HepG2 (cell line): ENCODE data around the gene YPEL3. TPM values are rescaled to one million over a fixed set of nuclear protein-coding genes. Genes with fewer than 3 reads are reported as not detected.

Experiments used
- ARNT2 ChIP-seq: sonication (generic); formaldehyde crosslinking; IDR thresholded peaks from 2 replicates; pipeline ENCODE4 v1.8.0; 2022; ENCODE audit warnings: mild to moderate bottlenecking, low read depth, missing genetic modification reagents, moderate library complexity
- CBX5 ChIP-seq: sonication (generic); formaldehyde crosslinking; IDR thresholded peaks from 2 replicates; pipeline ENCODE4 v1.4.0; 2020; ENCODE audit warnings: missing genetic modification reagents, borderline replicate concordance
- FOXC1 ChIP-seq: sonication (generic); formaldehyde crosslinking; IDR thresholded peaks from 2 replicates; pipeline ENCODE4 v1.8.0; 2022; ENCODE audit warnings: mild to moderate bottlenecking, missing genetic modification reagents, borderline replicate concordance
- FOXM1 ChIP-seq: sonication (generic); formaldehyde crosslinking; IDR thresholded peaks from 2 replicates; pipeline ENCODE4 v1.5.0; 2020; ENCODE audit warnings: missing genetic modification reagents
- HCFC1 ChIP-seq: fragments of 150-350 bp; IDR thresholded peaks from 2 replicates; pipeline ENCODE4 v1.6.1; 2014; ENCODE audit warnings: low read depth, low read length
- HINFP ChIP-seq: sonication (generic); formaldehyde crosslinking; IDR thresholded peaks from 2 replicates; pipeline ENCODE4 v1.4.0; 2020; ENCODE audit warnings: low read depth, mild to moderate bottlenecking, missing genetic modification reagents
- ISX ChIP-seq: sonication (generic); formaldehyde crosslinking; conservative IDR thresholded peaks from 2 replicates; pipeline ENCODE4 v1.5.0; 2020; ENCODE audit warnings: missing genetic modification reagents
- KLF15 ChIP-seq: sonication (generic); formaldehyde crosslinking; IDR thresholded peaks from 2 replicates; pipeline ENCODE4 v1.8.1; 2023; ENCODE audit warnings: borderline replicate concordance, mild to moderate bottlenecking, inconsistent platforms, missing genetic modification reagents, mixed read lengths
- KLF16 ChIP-seq, 2 experiments: sonication (generic) in 1 of 2; formaldehyde crosslinking in 1 of 2; IDR thresholded peaks; 2 replicates each; pipeline versions ENCODE4 v1.6.1 to v1.8.0; 2016 to 2023; ENCODE audit warnings: missing genetic modification reagents in 2 of 2, missing compliant biosample characterization in 1 of 2
- NBN ChIP-seq: fragments of 450-650 bp; conservative IDR thresholded peaks from 2 replicates; pipeline ENCODE4 v1.6.1; 2017
- PHB2 ChIP-seq: fragments of 450-650 bp; IDR thresholded peaks from 2 replicates; pipeline ENCODE4 v1.6.1; 2018; ENCODE audit not compliant: partially characterized antibody
- PHF21A ChIP-seq: sonication (generic); formaldehyde crosslinking; IDR thresholded peaks from 2 replicates; pipeline ENCODE4 v1.5.0; 2020; ENCODE audit warnings: mild to moderate bottlenecking, missing genetic modification reagents
- PTBP1 ChIP-seq: fragments of 200-400 bp; formaldehyde crosslinking; IDR thresholded peaks from 2 replicates; pipeline ENCODE4 v1.6.1; 2018; ENCODE audit warnings: low read length, low read depth; ENCODE audit not compliant: poor library complexity, severe bottlenecking
- REPIN1 ChIP-seq: sonication (generic); formaldehyde crosslinking; IDR thresholded peaks from 2 replicates; pipeline ENCODE4 v1.8.0; 2022; ENCODE audit warnings: missing genetic modification reagents, low read depth, mild to moderate bottlenecking, borderline replicate concordance
- SALL2 ChIP-seq: sonication (generic); formaldehyde crosslinking; IDR thresholded peaks from 2 replicates; pipeline ENCODE4 v1.8.1; 2023; ENCODE audit warnings: mild to moderate bottlenecking, missing genetic modification reagents, inconsistent platforms
- SIN3A ChIP-seq: IDR thresholded peaks from 2 replicates; pipeline ENCODE4 v1.6.1; 2011; ENCODE audit warnings: low read depth, mild to moderate bottlenecking, control low read depth, low read length, borderline replicate concordance
- SIN3B ChIP-seq: fragments of 150-350 bp; IDR thresholded peaks from 2 replicates; pipeline ENCODE4 v1.6.1; 2014; ENCODE audit warnings: low read length
- SIX1 ChIP-seq: sonication (generic); formaldehyde crosslinking; IDR thresholded peaks from 2 replicates; pipeline ENCODE4 v1.4.0; 2020; ENCODE audit warnings: missing genetic modification reagents, borderline replicate concordance
- SMARCC2 ChIP-seq: fragments of 450-650 bp; IDR thresholded peaks from 2 replicates; pipeline ENCODE4 v1.6.1; 2017; ENCODE audit warnings: antibody characterized with exemption, mild to moderate bottlenecking
- SP5 ChIP-seq: IDR thresholded peaks from 2 replicates; pipeline ENCODE4 v1.6.1; 2016; ENCODE audit warnings: low read depth, borderline replicate concordance
- STAT5B ChIP-seq: sonication (generic); formaldehyde crosslinking; IDR thresholded peaks from 2 replicates; pipeline ENCODE4 v1.4.0; 2020; ENCODE audit warnings: missing genetic modification reagents
- TCF7L2 ChIP-seq: IDR thresholded peaks from 2 replicates; pipeline ENCODE4 v1.6.1; 2011; ENCODE audit warnings: mild to moderate bottlenecking, low read depth, low read length, moderate library complexity
- THYN1 ChIP-seq: sonication (generic); formaldehyde crosslinking; IDR thresholded peaks from 2 replicates; pipeline ENCODE4 v1.8.1; 2023; ENCODE audit warnings: low read depth, mild to moderate bottlenecking, moderate library complexity, missing genetic modification reagents, borderline replicate concordance
- YEATS2 ChIP-seq: sonication (generic); formaldehyde crosslinking; IDR thresholded peaks from 2 replicates; pipeline ENCODE4 v1.4.0; 2020; ENCODE audit warnings: missing genetic modification reagents, borderline replicate concordance
- ZBTB1 ChIP-seq: sonication (generic); formaldehyde crosslinking; IDR thresholded peaks from 2 replicates; pipeline ENCODE4 v1.4.0; 2020; ENCODE audit warnings: missing genetic modification reagents, borderline replicate concordance
- ZBTB42 ChIP-seq: sonication (generic); formaldehyde crosslinking; IDR thresholded peaks from 2 replicates; pipeline ENCODE4 v1.5.0; 2020; ENCODE audit warnings: mild to moderate bottlenecking, missing genetic modification reagents
- ZEB1 ChIP-seq: IDR thresholded peaks from 2 replicates; pipeline ENCODE4 v1.6.1; 2012; ENCODE audit warnings: mild to moderate bottlenecking, low read depth, inconsistent platforms; ENCODE audit not compliant: insufficient replicate concordance
- ZNF10 ChIP-seq: sonication (generic); formaldehyde crosslinking; IDR thresholded peaks from 2 replicates; pipeline ENCODE4 v1.4.0; 2020; ENCODE audit warnings: mild to moderate bottlenecking, low read depth, missing genetic modification reagents, borderline replicate concordance
- ZNF234 ChIP-seq: sonication (generic); formaldehyde crosslinking; conservative IDR thresholded peaks from 2 replicates; pipeline ENCODE4 v1.5.1; 2020; ENCODE audit warnings: mild to moderate bottlenecking, missing genetic modification reagents
- ZNF446 ChIP-seq: sonication (generic); formaldehyde crosslinking; IDR thresholded peaks from 2 replicates; pipeline ENCODE4 v1.5.0; 2020; ENCODE audit warnings: mild to moderate bottlenecking, missing genetic modification reagents
- ZNF720 ChIP-seq: sonication (generic); formaldehyde crosslinking; IDR thresholded peaks from 2 replicates; pipeline ENCODE4 v1.4.0; 2020; ENCODE audit warnings: missing genetic modification reagents
- ZNF816 ChIP-seq: sonication (generic); formaldehyde crosslinking; IDR thresholded peaks from 2 replicates; pipeline ENCODE4 v1.8.0; 2022; ENCODE audit warnings: missing genetic modification reagents, mild to moderate bottlenecking, borderline replicate concordance
- polyA plus RNA-seq, 8 experiments: library from polyadenylated mRNA; depleted of rRNA in 3 of 8; stranded (reverse) in 7 of 8; unstranded in 1 of 8; fragments of >200 nt; fragmentation: Illumina TruSeq in 4 of 8; extraction: Trizol in 4 of 8; gene quantifications; 2 replicates each; pipeline versions ENCODE4 v1.2.1 to v1.2.3, GENCODE V29; 2011 to 2016; ENCODE audit warnings: low read depth in 4 of 8, missing spikeins in 1 of 8, mixed read lengths in 1 of 8; ENCODE audit not compliant: insufficient read depth in 1 of 8
- total RNA-seq, 5 experiments: library from RNA; depleted of rRNA; stranded (reverse); fragments of >200 nt; fragmentation: Illumina TruSeq; extraction: Trizol; gene quantifications; 2 replicates each; pipeline ENCODE4 v1.2.3, GENCODE V29; 2016; ENCODE audit warnings: low read depth in 1 of 5

YPEL3 gene
- total and polyA plus RNA-seq, 2 of the 13 experiments (the other 11 are each of a cell fraction or from before 2014, with no cell fraction given): 5.4 to 47.0 TPM

GRCh38 chr16:30092373-30093010, 3.5 kb downstream of the YPEL3 start (continued):
- no peak for TF ChIP-seq SMARCC2
- peak; percentile 39 for TF ChIP-seq ZEB1
- no peak; the same call in 1 of the 2 replicates for TF ChIP-seq FOXC1 (CRISPR knock-in tag)
- no peak for TF ChIP-seq NBN
- TF ChIP-seq PTBP1: no peak
- TF ChIP-seq ZBTB1: no peak
- no peak for TF ChIP-seq TCF7L2
- peak in 1 of 2 experiments; percentile 56; a peak in 2 of 4 replicates for TF ChIP-seq KLF16 (CRISPR knock-in tag; IDR thresholded peaks at IDR 0.05)
- TF ChIP-seq KLF15 (CRISPR knock-in tag): 0 out of 2 replicates have a peak, but pooled peaks have one; percentile 31
- TF ChIP-seq REPIN1 (CRISPR knock-in tag): peak; percentile 90
- no peak; the same call in 1 of the 2 replicates for TF ChIP-seq SIX1 (CRISPR knock-in tag)
- TF ChIP-seq SIN3A: no peak
- TF ChIP-seq ZNF234 (CRISPR knock-in tag): no peak
- TF ChIP-seq STAT5B (CRISPR knock-in tag): 0 out of 2 replicates have a peak, but pooled peaks have one; percentile 84
- no peak for TF ChIP-seq ZNF446 (CRISPR knock-in tag)
- 0 out of 2 replicates have a peak, but pooled peaks have one; percentile 35 for TF ChIP-seq YEATS2 (CRISPR knock-in tag)
- TF ChIP-seq HINFP: 0 out of 2 replicates have a peak, but pooled peaks have one; percentile 79
- peak; percentile 83 for TF ChIP-seq CBX5
- TF ChIP-seq SIN3B: no peak
- peak; percentile 72; the same call in 1 of the 2 replicates for TF ChIP-seq SP5 (CRISPR knock-in tag)
- no peak for TF ChIP-seq ZNF720 (CRISPR knock-in tag)
- TF ChIP-seq ISX (CRISPR knock-in tag): no peak
- TF ChIP-seq ZNF816: no peak
- TF ChIP-seq FOXM1 (CRISPR knock-in tag): no peak
- TF ChIP-seq SALL2 (CRISPR knock-in tag): 0 out of 2 replicates have a peak, but pooled peaks have one; percentile 20
- no peak; the same call in 1 of the 2 replicates for TF ChIP-seq ARNT2 (CRISPR knock-in tag)
- 0 out of 2 replicates have a peak, but pooled peaks have one; percentile 78 for TF ChIP-seq ZBTB42 (CRISPR knock-in tag)
- no peak for TF ChIP-seq ZNF10 (CRISPR knock-in tag)
- no peak for TF ChIP-seq HCFC1
- no peak for TF ChIP-seq PHB2
- TF ChIP-seq THYN1 (CRISPR knock-in tag): no peak
- TF ChIP-seq PHF21A (CRISPR knock-in tag): peak; percentile 94
